ENCODE results near the gene TRIM8. TPM values are rescaled to one million over a fixed set of nuclear protein-coding genes. Genes with fewer than 3 reads are reported as not detected.

The TRIM8 gene
- total and polyA plus RNA-seq, 2 of the 8 experiments (the other 6 are each of a cell fraction or from before 2014, with no cell fraction given), result 24.9 to 38.8 TPM

GRCh38 chr10:102678068-102678400 lies 33.8 kb downstream of the TRIM8 start:
- no peak overlapping the region for H2BK20ac ChIP-seq (ENCODE audit: low read length)
- H3K27ac ChIP-seq (ENCODE audit: low read depth, low read length), result no peak overlapping the region
- H3K23ac ChIP-seq (ENCODE audit: insufficient read length), result no peak overlapping the region
- H3K4ac ChIP-seq (replicated peaks; ENCODE audit: insufficient read length, low read depth, low read length), result no peak overlapping the region
- no peak overlapping the region for H3K56ac ChIP-seq (replicated peaks; ENCODE audit: insufficient read length, low read depth, low read length)
- H3K27me3 ChIP-seq (replicated peaks in 1 of 4; ENCODE audit: control insufficient read depth in 3 of 4, extremely low read depth in 1 of 4, insufficient read depth in 3 of 4, low read length in 3 of 4), result no peaks in the 10 kb centered on the region
- no peak overlapping the region for H2BK120ac ChIP-seq (replicated peaks; ENCODE audit: low read depth, low read length)
- no peaks in the 10 kb centered on the region for H3K23me2 ChIP-seq (ENCODE audit: low read depth, low read length)
- H3K18ac ChIP-seq (ENCODE audit: extremely low read depth, low read length), result no peak overlapping the region
- no peak overlapping the region for H2BK12ac ChIP-seq (ENCODE audit: low read depth, low read length)
- no peak overlapping the region for H2BK5ac ChIP-seq (ENCODE audit: low read depth, low read length)
- peak overlapping the region in 1 of 4 experiments; percentile 43; a peak in 1 of 8 replicates for H3K4me3 ChIP-seq (ENCODE audit: extremely low read depth in 1 of 4, insufficient read depth in 2 of 4, low read depth in 3 of 4, low read length in 4 of 4)
- H2AFZ ChIP-seq (ENCODE audit: low read length), result no peak overlapping the region
- H2BK15ac ChIP-seq (ENCODE audit: low read length), result no peak overlapping the region
- H3K79me2 ChIP-seq (ENCODE audit: control insufficient read depth in 1 of 2, insufficient read depth in 2 of 2, low read length in 2 of 2), result no peaks in the 10 kb centered on the region
- peak overlapping the region; percentile 2 to 62; a peak in 3 of 4 replicates for H3K4me2 ChIP-seq (ENCODE audit: insufficient read depth in 1 of 2, low read depth in 2 of 2, low read length in 2 of 2)
- no peak overlapping the region for H4K8ac ChIP-seq (ENCODE audit: extremely low read depth, insufficient read depth, low read length)
- H3K4me1 ChIP-seq (replicated peaks in 1 of 4; ENCODE audit: control insufficient read depth in 3 of 4, insufficient read depth in 4 of 4, low read length in 3 of 4), result peaks cover 25 to 47% (median 26%) of the 10 kb centered on the region in 4 experiments
- no peak overlapping the region for H3K14ac ChIP-seq (ENCODE audit: insufficient read length)
- no peak overlapping the region for H2AK5ac ChIP-seq (ENCODE audit: low read depth, low read length)
- H3K79me1 ChIP-seq (ENCODE audit: low read depth, low read length), result no peaks in the 10 kb centered on the region
- H3K36me3 ChIP-seq (ENCODE audit: control insufficient read depth in 2 of 4, insufficient read depth in 4 of 4, low read length in 3 of 4), result 0 out of 8 replicates have a peak, but pooled peaks cover 0 to 3% (median 0%) of the 10 kb centered on the region in 4 experiments
- H3K9me3 ChIP-seq (ENCODE audit: insufficient read depth in 2 of 2, low read depth in 1 of 2, low read length in 1 of 2), result no peaks in the 10 kb centered on the region
- ChIA-PET CTCF (ENCODE audit: partially characterized antibody) (interaction anchor here (0.6 to 13.0 kb wide), 21 partner anchors 9 to 386 kb away, joined by 3 to 102 read pairs (median 8); partner anchors contain the start of genes ARL3, SFXN2 and TRIM8), POLR2A (ENCODE audit: partially characterized antibody) (interaction anchor here (0.6 to 2.6 kb wide), 8 partner anchors 10 to 515 kb away, joined by 3 to 16 read pairs (median 6); partner anchors contain the start of genes ARL3, NT5C2, SFXN2 and TRIM8)
- DNase-seq (ENCODE audit: low read depth in 1 of 2, low spot score in 2 of 2) (no peak), FAIRE-seq (no peak)
- H4K5ac ChIP-seq (ENCODE audit: insufficient read length, low read depth, low read length), result no peak overlapping the region
- WGBS, 2 experiments (ENCODE audit: extremely low coverage in 1 of 2, insufficient coverage in 1 of 2, insufficient read length in 1 of 2, insufficient replicate concordance in 2 of 2, low coverage in 1 of 2, low lambda C conversion rate in 2 of 2, missing lambda C conversion rate in 1 of 2), result 66% methylated on average over 9 of the region's 9 CpGs; no CpG with 5 or more reads in 1 of the 2 experiments
- no peak overlapping the region for H3K9ac ChIP-seq (replicated peaks in 1 of 4; ENCODE audit: extremely low read depth in 1 of 4, low read depth in 3 of 4, low read length in 3 of 4)
- H4K91ac ChIP-seq (replicated peaks; ENCODE audit: insufficient read length, low read length), result no peak overlapping the region
- no peaks in the 10 kb centered on the region for H4K20me1 ChIP-seq (replicated peaks in 1 of 2; ENCODE audit: control insufficient read depth in 1 of 2, insufficient read depth in 2 of 2, low read length in 2 of 2)
- no peak for TF ChIP-seq POLR2AphosphoS5 (IDR thresholded peaks at IDR 0.05; ENCODE audit: low read depth, low read length)
- TF ChIP-seq, protein P1, sequence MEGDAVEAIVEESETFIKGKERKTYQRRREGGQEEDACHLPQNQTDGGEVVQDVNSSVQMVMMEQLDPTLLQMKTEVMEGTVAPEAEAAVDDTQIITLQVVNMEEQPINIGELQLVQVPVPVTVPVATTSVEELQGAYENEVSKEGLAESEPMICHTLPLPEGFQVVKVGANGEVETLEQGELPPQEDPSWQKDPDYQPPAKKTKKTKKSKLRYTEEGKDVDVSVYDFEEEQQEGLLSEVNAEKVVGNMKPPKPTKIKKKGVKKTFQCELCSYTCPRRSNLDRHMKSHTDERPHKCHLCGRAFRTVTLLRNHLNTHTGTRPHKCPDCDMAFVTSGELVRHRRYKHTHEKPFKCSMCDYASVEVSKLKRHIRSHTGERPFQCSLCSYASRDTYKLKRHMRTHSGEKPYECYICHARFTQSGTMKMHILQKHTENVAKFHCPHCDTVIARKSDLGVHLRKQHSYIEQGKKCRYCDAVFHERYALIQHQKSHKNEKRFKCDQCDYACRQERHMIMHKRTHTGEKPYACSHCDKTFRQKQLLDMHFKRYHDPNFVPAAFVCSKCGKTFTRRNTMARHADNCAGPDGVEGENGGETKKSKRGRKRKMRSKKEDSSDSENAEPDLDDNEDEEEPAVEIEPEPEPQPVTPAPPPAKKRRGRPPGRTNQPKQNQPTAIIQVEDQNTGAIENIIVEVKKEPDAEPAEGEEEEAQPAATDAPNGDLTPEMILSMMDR (IDR thresholded peaks at IDR 0.05; ENCODE audit: control extremely low read depth in 1 of 3, insufficient read depth in 1 of 3, low read depth in 1 of 3, low read length in 3 of 3), result no peak
- TF ChIP-seq CHD2 (IDR thresholded peaks at IDR 0.05; ENCODE audit: low read length), result no peak
- TF ChIP-seq BRCA1 (IDR thresholded peaks at IDR 0.05; ENCODE audit: low read depth, low read length), result no peak
- 0 out of 2 replicates have a peak, but pooled peaks have one; percentile 47 for TF ChIP-seq TCF12 (IDR thresholded peaks at IDR 0.05; ENCODE audit: low read depth, low read length)
- TF ChIP-seq EGR1 (IDR thresholded peaks at IDR 0.05; ENCODE audit: borderline replicate concordance, low read depth, low read length), result no peak
- no peak for TF ChIP-seq ATF3 (IDR thresholded peaks at IDR 0.05; ENCODE audit: insufficient read depth, low read depth, low read length)
